Measurements from ENCODE around the gene TIMP2. TPM values are rescaled to one million over a fixed set of nuclear protein-coding genes. Genes with fewer than 3 reads are reported as not detected.
"Not testable (repeated sequence)": the region's sequence is repeated elsewhere in the genome, so short reads cannot be mapped to it uniquely, and the experiment has no call there.

TIMP2 gene
- total RNA-seq, 2 donors from 2014 or later: 0.74 to 0.86 TPM

GRCh38 chr17:78885956-78886355 lies 39.2 kb downstream of the TIMP2 start:
- Mint-ChIP-seq H3K4me3 (no peak overlapping the region), H3K4me1 (peaks cover 9% of the 10 kb centered on the region), H3K36me3 (ENCODE audit: low read depth) (no peaks in the 10 kb centered on the region), H3K27ac (no peak overlapping the region), H3K27me3 (peaks cover 3% of the 10 kb centered on the region), H3K9me3 (no peaks in the 10 kb centered on the region)
- no peak for ATAC-seq (replicated peaks)

DNA sequence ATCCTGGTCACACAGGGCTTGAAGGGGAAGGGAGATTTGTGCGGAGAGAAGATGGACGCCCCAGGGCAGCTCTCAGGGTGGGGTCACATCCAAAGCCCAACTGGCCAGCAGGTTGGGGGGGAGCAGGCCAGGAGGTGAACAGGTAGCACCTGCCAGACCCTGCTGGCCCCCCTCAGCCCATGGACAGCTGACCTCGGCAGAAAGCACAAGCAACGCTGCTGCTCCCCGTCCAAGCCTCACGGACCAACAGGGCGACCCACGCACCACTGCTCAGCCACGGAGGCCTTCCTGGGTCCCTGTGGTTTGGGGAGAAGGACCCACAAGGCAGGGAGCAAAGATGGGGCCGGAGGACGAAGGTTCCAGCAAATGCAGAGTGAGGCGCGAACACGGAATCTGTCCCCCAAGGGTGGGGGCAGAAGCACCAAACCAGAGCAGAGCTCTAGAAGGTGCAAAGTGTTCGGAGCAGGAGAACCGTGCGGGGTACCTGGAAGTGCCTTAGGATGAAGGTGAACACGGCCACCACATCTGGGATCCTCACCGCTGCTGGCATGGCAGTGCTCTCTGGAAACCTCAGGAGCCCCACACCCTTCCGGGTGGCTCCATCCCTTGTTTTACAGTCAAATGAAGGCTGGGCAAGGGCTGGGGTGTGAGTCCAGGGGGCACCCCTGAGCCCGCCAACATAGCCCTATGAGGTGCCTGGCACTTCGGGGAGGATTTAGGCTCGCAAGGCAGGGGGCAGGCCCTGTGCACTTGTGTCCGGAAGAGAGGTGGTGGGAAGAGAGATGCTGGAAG lies 40.1 kb downstream of the TIMP2 start:
- H3K27me3 Mint-ChIP-seq: no peaks in the 10 kb centered on the region
- no peak overlapping the region for H3K27ac Mint-ChIP-seq
- peaks cover 11% of the 10 kb centered on the region for H3K4me1 Mint-ChIP-seq

GRCh38 chr17:78884148-78884825 lies 40.9 kb downstream of the TIMP2 start:
- Mint-ChIP-seq H3K36me3 (ENCODE audit: low read depth) (no peaks in the 10 kb centered on the region), H3K27ac (no peak overlapping the region), H3K9me3 (no peaks in the 10 kb centered on the region), H3K4me3 (no peak overlapping the region), H3K27me3 (no peaks in the 10 kb centered on the region), H3K4me1 (peaks cover 11% of the 10 kb centered on the region)
- no peak for ATAC-seq (replicated peaks)

More for the DNA sequence above, 40.1 kb downstream of the TIMP2 start:
- Mint-ChIP-seq H3K36me3 (ENCODE audit: low read depth) (no peaks in the 10 kb centered on the region), H3K9me3 (no peaks in the 10 kb centered on the region), H3K4me3 (no peak overlapping the region)
- no peak for ATAC-seq (replicated peaks)

- H3K4me3 Mint-ChIP-seq: no peak overlapping the region
- peaks cover 3% of the 10 kb centered on the region for H3K27me3 Mint-ChIP-seq
- no peak overlapping the region for H3K27ac Mint-ChIP-seq
- peaks cover 12% of the 10 kb centered on the region for H3K4me1 Mint-ChIP-seq
- no peaks in the 10 kb centered on the region for H3K36me3 Mint-ChIP-seq (ENCODE audit: low read depth)
- no peak for ATAC-seq (replicated peaks)
- no peaks in the 10 kb centered on the region for H3K9me3 Mint-ChIP-seq
Observed at GRCh38 chr17:78883533-78884131, 41.6 kb downstream of the TIMP2 start.

- H3K4me1 Mint-ChIP-seq: peaks cover 12% of the 10 kb centered on the region
- H3K27ac Mint-ChIP-seq: no peak overlapping the region
Observed at GRCh38 chr17:78883089-78883532, 42.1 kb downstream of the TIMP2 start.

DNA sequence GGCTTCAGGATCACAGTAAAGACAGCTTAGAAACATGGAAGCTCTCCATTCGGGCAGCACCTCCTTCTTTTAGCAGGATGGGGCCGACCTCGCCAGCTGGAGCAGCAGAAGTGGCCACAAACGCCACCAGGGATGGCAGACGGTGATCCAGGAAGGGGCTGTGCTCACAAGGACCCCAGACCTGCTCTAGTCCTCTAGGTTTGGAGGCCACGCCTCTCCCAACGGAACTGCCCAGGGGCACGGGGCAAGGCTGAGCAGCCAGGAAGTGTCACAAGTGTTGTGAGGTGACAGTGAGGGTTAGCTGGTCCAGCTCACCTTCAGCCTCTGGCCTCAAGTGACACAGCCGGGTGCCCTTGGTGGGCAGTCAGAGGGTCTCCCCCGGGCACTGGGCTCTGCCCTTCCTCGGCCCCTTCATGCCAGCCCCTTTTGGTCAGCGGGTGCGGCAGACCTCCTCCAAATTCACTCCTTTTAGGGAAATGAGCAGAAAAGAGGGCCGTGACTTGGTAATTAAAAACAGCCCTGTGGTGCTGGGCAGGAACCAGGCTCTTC lies 42.6 kb downstream of the TIMP2 start:
- no peak overlapping the region for H3K27ac Mint-ChIP-seq
- no peak for ATAC-seq (replicated peaks)
- peaks cover 3% of the 10 kb centered on the region for H3K27me3 Mint-ChIP-seq
- H3K4me1 Mint-ChIP-seq: peaks cover 12% of the 10 kb centered on the region
- no peaks in the 10 kb centered on the region for H3K9me3 Mint-ChIP-seq
- no peak overlapping the region for H3K4me3 Mint-ChIP-seq
- no peaks in the 10 kb centered on the region for H3K36me3 Mint-ChIP-seq (ENCODE audit: low read depth)

More at GRCh38 chr17:78883089-78883532, 42.1 kb downstream of the TIMP2 start:
- no peak for ATAC-seq (replicated peaks)
- H3K36me3 Mint-ChIP-seq (ENCODE audit: low read depth): no peaks in the 10 kb centered on the region
- no peak overlapping the region for H3K4me3 Mint-ChIP-seq
- H3K27me3 Mint-ChIP-seq: peaks cover 3% of the 10 kb centered on the region
- H3K9me3 Mint-ChIP-seq: no peaks in the 10 kb centered on the region

DNA sequence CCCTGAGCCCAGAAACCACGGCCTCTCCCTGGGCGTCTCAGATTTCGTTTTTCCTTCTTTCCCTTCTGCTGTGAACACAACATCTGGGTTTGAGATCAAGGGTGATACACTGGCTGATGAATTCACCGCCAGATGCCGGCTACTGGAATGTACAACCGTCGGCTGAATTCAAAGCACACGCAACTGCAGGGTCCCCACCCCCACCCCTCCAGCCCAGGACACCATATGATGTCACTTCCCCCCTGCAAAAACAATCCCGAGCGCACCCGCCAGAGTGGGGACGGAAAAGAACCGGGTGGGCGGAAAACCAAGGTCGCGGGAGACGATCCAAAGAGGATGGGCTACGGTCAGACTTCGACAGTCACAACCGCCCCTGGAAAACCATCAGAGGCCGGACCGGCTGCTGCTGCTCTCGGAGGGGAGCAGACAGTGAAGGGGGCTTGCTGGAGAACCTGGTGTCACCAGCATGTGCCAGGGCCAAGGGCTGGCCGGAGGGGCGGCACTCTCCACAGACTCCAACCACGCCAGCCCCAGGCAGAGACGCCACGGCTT lies 45.5 kb downstream of the TIMP2 start:
- peaks cover 12% of the 10 kb centered on the region for H3K27me3 Mint-ChIP-seq
- H3K4me1 Mint-ChIP-seq: peaks cover 16% of the 10 kb centered on the region
- no peaks in the 10 kb centered on the region for H3K36me3 Mint-ChIP-seq (ENCODE audit: low read depth)
- H3K9me3 Mint-ChIP-seq: no peaks in the 10 kb centered on the region
- peak overlapping the region; percentile 84 for H3K27ac Mint-ChIP-seq
- peak; percentile 80 for ATAC-seq (replicated peaks)
- peak overlapping the region; percentile 60 for H3K4me3 Mint-ChIP-seq

GRCh38 chr17:78878871-78879527 lies 46.2 kb downstream of the TIMP2 start:
- Mint-ChIP-seq H3K36me3 (ENCODE audit: low read depth) (no peaks in the 10 kb centered on the region), H3K4me1 (peaks cover 16% of the 10 kb centered on the region), H3K4me3 (peak overlapping the region; percentile 60), H3K9me3 (no peaks in the 10 kb centered on the region), H3K27ac (peak overlapping the region; percentile 84), H3K27me3 (peaks cover 12% of the 10 kb centered on the region)
- ATAC-seq (replicated peaks): peak; percentile 7

GRCh38 chr17:78878261-78878660 lies 46.9 kb downstream of the TIMP2 start:
- Mint-ChIP-seq H3K36me3 (ENCODE audit: low read depth) (no peaks in the 10 kb centered on the region), H3K27ac (no peak overlapping the region), H3K9me3 (no peaks in the 10 kb centered on the region), H3K27me3 (peaks cover 12% of the 10 kb centered on the region), H3K4me3 (no peak overlapping the region), H3K4me1 (peaks cover 16% of the 10 kb centered on the region)
- no peak for ATAC-seq (replicated peaks)

GRCh38 chr17:78876954-78877517 lies 48.2 kb downstream of the TIMP2 start:
- not testable (repeated sequence) for H3K27ac Mint-ChIP-seq; ATAC-seq (replicated peaks); H3K36me3 Mint-ChIP-seq (ENCODE audit: low read depth); H3K4me3 Mint-ChIP-seq; H3K9me3 Mint-ChIP-seq
- H3K27me3 Mint-ChIP-seq: peaks cover 12% of the 10 kb centered on the region
- peaks cover 16% of the 10 kb centered on the region for H3K4me1 Mint-ChIP-seq

DNA sequence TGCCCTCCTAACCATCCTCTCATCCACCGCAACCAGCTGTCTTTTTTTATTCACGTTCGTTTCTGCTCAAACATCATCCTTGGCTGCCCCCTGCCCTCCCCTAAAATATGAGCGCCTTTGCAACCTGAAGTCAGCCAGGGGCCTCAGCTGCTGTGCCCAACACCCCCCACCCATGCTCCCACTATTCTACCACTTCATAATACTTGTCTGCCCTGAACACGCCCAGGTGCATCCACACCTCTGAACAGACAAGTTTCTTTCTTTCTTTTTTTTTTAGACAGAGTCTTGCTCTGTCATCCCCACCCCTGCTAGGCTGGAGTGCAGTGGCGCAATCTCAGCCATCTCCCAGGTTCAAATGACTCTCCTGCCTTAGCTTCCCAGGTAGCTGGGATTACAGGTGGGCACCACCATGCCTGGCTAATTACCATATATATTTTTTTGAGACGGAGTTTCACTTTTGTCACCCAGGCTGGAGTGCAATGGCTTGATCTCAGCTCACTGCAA lies 49.0 kb downstream of the TIMP2 start:
- Mint-ChIP-seq H3K27me3 (peaks cover 12% of the 10 kb centered on the region), H3K4me3 (no peak overlapping the region), H3K9me3 (no peaks in the 10 kb centered on the region), H3K36me3 (ENCODE audit: low read depth) (no peaks in the 10 kb centered on the region), H3K27ac (peak overlapping the region; percentile 68), H3K4me1 (peaks cover 16% of the 10 kb centered on the region)
- no peak for ATAC-seq (replicated peaks)

DNA sequence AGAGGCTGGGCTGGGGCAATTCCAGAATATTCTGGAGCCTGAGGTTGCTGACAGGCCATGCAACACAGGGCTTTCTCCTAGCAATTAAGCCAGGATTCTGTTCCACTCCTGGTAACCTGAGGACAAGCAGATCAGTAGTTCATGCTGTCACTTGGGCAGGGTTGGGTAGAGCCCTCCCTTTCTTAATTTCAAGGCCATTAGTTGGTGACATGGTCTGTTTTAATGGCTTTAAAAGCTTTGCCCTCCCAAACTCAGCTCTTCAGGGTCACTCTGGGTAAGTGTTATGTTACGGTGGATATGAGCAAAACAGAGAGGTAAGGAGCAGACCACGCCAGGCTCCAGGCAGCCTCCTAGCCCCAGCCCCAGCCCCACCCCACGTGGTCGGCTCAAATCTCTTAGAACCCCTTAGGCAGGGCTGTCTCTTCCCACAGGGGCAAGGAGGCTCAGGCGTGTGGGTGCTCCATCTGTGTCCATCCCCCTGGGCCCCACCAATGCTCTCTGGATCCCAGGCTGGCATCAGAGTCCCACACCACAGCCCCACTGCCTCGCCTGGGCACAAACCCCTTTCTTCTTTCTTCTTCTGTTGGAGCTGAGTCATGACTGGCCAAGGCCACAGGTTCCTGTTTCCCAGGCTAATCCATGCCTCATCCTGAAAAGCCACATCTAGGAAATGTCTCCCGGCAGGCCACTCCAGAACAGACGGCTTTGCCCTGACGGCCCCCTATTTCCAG lies 49.7 kb downstream of the TIMP2 start:
- Mint-ChIP-seq H3K27ac (peak overlapping the region; percentile 68), H3K27me3 (peaks cover 12% of the 10 kb centered on the region), H3K4me3 (no peak overlapping the region), H3K9me3 (no peaks in the 10 kb centered on the region), H3K4me1 (peaks cover 16% of the 10 kb centered on the region), H3K36me3 (ENCODE audit: low read depth) (no peaks in the 10 kb centered on the region)
- no peak for ATAC-seq (replicated peaks)
